ENCODE data around the gene KCNIP1. TPM values are rescaled to one million over a fixed set of nuclear protein-coding genes. Genes with fewer than 3 reads are reported as not detected.

KCNIP1 gene
- total RNA-seq, 1 experiment from 2014 or later, result not detected

DNA sequence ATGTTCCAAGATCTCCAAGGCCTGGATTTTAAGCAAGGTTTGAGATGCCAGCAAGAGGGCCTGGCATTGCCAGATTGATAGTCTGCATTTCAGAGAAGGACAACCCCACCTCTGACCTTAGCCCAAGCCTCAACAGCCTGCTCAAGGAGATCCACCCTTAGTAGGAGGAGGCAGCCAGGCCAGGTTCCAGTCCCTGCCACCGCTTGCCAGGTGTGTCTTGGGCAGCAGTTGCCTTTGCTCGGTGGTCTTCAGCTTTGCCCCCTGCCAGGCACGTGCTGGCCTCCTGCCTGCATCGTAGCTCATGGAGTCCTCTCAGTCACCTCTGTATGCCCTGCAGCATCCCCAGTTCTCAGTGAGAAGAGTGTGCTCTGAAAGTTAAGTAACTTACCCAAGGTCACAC, 134.2 kb downstream of the KCNIP1 start:
- BruUV-seq (replicated peaks), result no TSS peak
- ATAC-seq, result no peak
- no peaks in the 10 kb centered on the region for H3K36me3 ChIP-seq (ENCODE audit: control insufficient read depth, insufficient read depth, low read length)
- peaks cover 3% of the 10 kb centered on the region; the same call in 1 of the 2 replicates for H3K27me3 ChIP-seq (ENCODE audit: control insufficient read depth, insufficient read depth, low read length)
- in situ Hi-C loops (cut with HindIII; ENCODE audit: low pct_unique_long_range_greater_than_20kb, low sequenced_read_pairs), result no loop called here
- peaks cover 3% of the 10 kb centered on the region for H3K4me1 ChIP-seq (ENCODE audit: control insufficient read depth, insufficient read depth, low read length)
- no peak overlapping the region for H3K4me3 ChIP-seq (ENCODE audit: low read depth in 2 of 2, low read length in 2 of 2)
- intact Hi-C loops (cut with micrococcal nuclease; ENCODE audit: unreplicated experiment), result loop anchor here (2.0 kb wide), 1 partner anchor 153 kb away; no protein-coding TSS in a partner anchor
- no peak for TF ChIP-seq SIN3A (IDR thresholded peaks at IDR 0.05; ENCODE audit: borderline replicate concordance, insufficient read depth, low read depth, low read length)
- TF ChIP-seq, protein P1, sequence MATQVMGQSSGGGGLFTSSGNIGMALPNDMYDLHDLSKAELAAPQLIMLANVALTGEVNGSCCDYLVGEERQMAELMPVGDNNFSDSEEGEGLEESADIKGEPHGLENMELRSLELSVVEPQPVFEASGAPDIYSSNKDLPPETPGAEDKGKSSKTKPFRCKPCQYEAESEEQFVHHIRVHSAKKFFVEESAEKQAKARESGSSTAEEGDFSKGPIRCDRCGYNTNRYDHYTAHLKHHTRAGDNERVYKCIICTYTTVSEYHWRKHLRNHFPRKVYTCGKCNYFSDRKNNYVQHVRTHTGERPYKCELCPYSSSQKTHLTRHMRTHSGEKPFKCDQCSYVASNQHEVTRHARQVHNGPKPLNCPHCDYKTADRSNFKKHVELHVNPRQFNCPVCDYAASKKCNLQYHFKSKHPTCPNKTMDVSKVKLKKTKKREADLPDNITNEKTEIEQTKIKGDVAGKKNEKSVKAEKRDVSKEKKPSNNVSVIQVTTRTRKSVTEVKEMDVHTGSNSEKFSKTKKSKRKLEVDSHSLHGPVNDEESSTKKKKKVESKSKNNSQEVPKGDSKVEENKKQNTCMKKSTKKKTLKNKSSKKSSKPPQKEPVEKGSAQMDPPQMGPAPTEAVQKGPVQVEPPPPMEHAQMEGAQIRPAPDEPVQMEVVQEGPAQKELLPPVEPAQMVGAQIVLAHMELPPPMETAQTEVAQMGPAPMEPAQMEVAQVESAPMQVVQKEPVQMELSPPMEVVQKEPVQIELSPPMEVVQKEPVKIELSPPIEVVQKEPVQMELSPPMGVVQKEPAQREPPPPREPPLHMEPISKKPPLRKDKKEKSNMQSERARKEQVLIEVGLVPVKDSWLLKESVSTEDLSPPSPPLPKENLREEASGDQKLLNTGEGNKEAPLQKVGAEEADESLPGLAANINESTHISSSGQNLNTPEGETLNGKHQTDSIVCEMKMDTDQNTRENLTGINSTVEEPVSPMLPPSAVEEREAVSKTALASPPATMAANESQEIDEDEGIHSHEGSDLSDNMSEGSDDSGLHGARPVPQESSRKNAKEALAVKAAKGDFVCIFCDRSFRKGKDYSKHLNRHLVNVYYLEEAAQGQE (IDR thresholded peaks at IDR 0.05; ENCODE audit: insufficient read depth in 1 of 2, low read depth in 2 of 2, low read length in 1 of 2), result no peak
- TF ChIP-seq POLR2AphosphoS5 (IDR thresholded peaks at IDR 0.05; ENCODE audit: low read depth, low read length), result no peak
- TF ChIP-seq TCF7L2 (IDR thresholded peaks at IDR 0.05; ENCODE audit: low read depth, low read length), result no peak
- TF ChIP-seq, protein P2, sequence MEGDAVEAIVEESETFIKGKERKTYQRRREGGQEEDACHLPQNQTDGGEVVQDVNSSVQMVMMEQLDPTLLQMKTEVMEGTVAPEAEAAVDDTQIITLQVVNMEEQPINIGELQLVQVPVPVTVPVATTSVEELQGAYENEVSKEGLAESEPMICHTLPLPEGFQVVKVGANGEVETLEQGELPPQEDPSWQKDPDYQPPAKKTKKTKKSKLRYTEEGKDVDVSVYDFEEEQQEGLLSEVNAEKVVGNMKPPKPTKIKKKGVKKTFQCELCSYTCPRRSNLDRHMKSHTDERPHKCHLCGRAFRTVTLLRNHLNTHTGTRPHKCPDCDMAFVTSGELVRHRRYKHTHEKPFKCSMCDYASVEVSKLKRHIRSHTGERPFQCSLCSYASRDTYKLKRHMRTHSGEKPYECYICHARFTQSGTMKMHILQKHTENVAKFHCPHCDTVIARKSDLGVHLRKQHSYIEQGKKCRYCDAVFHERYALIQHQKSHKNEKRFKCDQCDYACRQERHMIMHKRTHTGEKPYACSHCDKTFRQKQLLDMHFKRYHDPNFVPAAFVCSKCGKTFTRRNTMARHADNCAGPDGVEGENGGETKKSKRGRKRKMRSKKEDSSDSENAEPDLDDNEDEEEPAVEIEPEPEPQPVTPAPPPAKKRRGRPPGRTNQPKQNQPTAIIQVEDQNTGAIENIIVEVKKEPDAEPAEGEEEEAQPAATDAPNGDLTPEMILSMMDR (IDR thresholded peaks at IDR 0.05), result no peak
- no peaks in the 10 kb centered on the region for H3K9me3 ChIP-seq (ENCODE audit: control insufficient read depth, insufficient read depth, low read depth, low read length)
- no peak for DNase-seq (ENCODE audit: low read depth, low spot score)
- ChIA-PET CTCF (interaction anchor here (1.8 kb wide), 1 partner anchor 153 kb away, joined by 10 read pairs; no protein-coding TSS in a partner anchor), POLR2A (no interaction called here)
- no peak overlapping the region for H3K27ac ChIP-seq (ENCODE audit: low read length)

DNA sequence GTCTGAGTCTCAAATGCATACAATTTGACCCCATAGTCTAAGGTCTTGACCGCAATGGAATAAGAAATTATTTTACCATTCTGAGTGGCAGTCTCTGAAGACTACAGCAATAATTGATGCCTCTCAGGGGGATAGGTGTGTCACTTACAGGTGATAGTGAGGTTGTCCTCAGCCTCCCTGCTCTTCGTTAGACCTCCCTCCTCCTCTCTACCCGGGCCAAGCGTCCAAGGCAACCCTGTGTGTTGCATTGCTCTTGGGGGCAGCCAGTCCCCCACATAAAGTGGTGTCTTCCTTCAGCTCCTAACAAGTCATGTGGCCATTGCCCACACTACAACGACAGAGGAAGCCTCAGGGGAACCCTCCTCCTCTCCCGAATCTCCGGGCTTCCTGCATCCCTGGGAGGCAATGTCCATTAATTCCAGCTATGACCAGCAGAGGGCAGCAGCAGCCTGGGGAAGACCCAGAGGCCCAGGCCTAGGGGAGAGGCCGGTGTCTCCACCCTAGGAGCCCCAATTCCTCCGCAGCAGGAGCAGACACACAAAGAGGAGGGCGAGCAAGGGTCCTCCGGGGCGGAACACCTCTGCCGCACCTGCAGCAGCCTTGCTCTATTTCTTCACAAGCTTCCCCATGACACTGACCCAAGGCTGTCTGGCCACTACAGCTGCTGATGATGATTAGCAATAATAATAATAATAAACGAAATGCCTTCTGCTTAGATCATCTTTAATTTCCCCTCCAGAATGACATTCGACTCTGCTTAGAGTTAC, 134.8 kb downstream of the KCNIP1 start:
- Histone ChIP-seq H3K9me3 (ENCODE audit: control insufficient read depth, insufficient read depth, low read depth, low read length) (no peaks in the 10 kb centered on the region), H3K36me3 (ENCODE audit: control insufficient read depth, insufficient read depth, low read length) (no peaks in the 10 kb centered on the region), H3K4me1 (ENCODE audit: control insufficient read depth, insufficient read depth, low read length) (no peaks in the 10 kb centered on the region), H3K4me3 (ENCODE audit: low read depth in 2 of 2, low read length in 2 of 2) (no peak overlapping the region), H3K27ac (ENCODE audit: low read length) (no peak overlapping the region), H3K27me3 (ENCODE audit: control insufficient read depth, insufficient read depth, low read length) (peaks cover 3% of the 10 kb centered on the region; the same call in 1 of the 2 replicates)
- no TSS peak for BruUV-seq (replicated peaks)
- POLR2A ChIA-PET, result no interaction called here
- ATAC-seq, result peak; percentile 90
- in situ Hi-C loops (cut with HindIII; ENCODE audit: low pct_unique_long_range_greater_than_20kb, low sequenced_read_pairs) (no loop called here), intact Hi-C loops (cut with micrococcal nuclease; ENCODE audit: unreplicated experiment) (loop anchor here (2.0 kb wide), 1 partner anchor 152 kb away; no protein-coding TSS in a partner anchor)
- DNase-seq (ENCODE audit: low read depth, low spot score), result peak; percentile 30
- CTCF ChIA-PET, result interaction anchor here (0.7 to 1.8 kb wide), 2 partner anchors 67 to 152 kb away, joined by 3 to 10 read pairs; no protein-coding TSS in a partner anchor
- no peak for TF ChIP-seq TCF7L2 (IDR thresholded peaks at IDR 0.05; ENCODE audit: low read depth, low read length)
- TF ChIP-seq SIN3A (IDR thresholded peaks at IDR 0.05; ENCODE audit: borderline replicate concordance, insufficient read depth, low read depth, low read length), result no peak
- TF ChIP-seq POLR2AphosphoS5 (IDR thresholded peaks at IDR 0.05; ENCODE audit: low read depth, low read length), result no peak
- TF ChIP-seq, protein P2 (IDR thresholded peaks at IDR 0.05), result peak; percentile 94
- TF ChIP-seq, protein P1 (IDR thresholded peaks at IDR 0.05; ENCODE audit: insufficient read depth in 1 of 2, low read depth in 2 of 2, low read length in 1 of 2), result no peak

Measured in Panc1 (cell line).